Measurements from ENCODE around the gene ERAL1.

DNA sequence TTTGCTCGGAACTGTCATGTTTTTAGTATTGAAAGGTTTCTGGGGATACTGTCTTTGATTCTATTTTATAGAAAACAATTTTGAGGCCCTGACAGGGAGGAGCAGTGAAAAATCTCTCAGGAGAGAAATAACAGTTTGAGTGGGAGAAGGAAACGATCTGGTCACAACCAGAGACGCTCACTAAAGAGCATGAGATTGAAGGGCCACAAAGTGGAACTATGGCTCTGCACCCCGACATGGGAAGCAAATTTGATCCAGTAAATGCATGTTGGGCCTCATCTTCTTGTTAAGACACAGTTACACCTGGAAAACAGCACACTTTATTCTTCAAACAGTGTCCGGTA lies 492 bp downstream of the ERAL1 start:
- no peak for TF ChIP-seq CTCF (conservative IDR thresholded peaks at IDR 0.05 in 1 of 2, IDR thresholded peaks at IDR 0.05 in 1 of 2; ENCODE audit: low read depth in 1 of 2, low read length in 2 of 2)
- no peak for TF ChIP-seq EZH2 (IDR thresholded peaks at IDR 0.05; ENCODE audit: low read length, missing control alignments)

All from fibroblast of lung (primary cell).